SK-N-SH (cell line): ENCODE measurements around the gene CACNA1F. TPM values are rescaled to one million over a fixed set of nuclear protein-coding genes. Genes with fewer than 3 reads are reported as not detected.

Experiments used
- CTCF ChIA-PET: fragments of 300-600, 350-600 bp; formaldehyde crosslinking; extraction: SDS; loops from one replicate; lab custom pipeline; 2021; lab: Yijun Ruan, JAX
- POLR2A ChIA-PET: fragments of 350-600 bp; sonication (Branson Sonifier 250); formaldehyde crosslinking; extraction: SDS; loops from one replicate; lab custom pipeline; 2020; ENCODE audit warnings: antibody characterized with exemption, inconsistent platforms; lab: Yijun Ruan, JAX
- DNase-seq: peaks from one replicate; pipeline ENCODE4 v3.0.0; 2012
- H2AFZ ChIP-seq: fragments of 200-600 bp; sonication (generic); 2 replicates; pipeline ENCODE4 v1.8.1; 2016; ENCODE audit warnings: antibody characterized with exemption, mild to moderate bottlenecking, low read depth
- H3F3A ChIP-seq: fragments of 200-600 bp; sonication (generic); replicated peaks from 2 replicates; pipeline ENCODE3; 2016; ENCODE audit warnings: antibody characterized with exemption, mild to moderate bottlenecking; ENCODE audit not compliant: insufficient read depth
- H3K27ac ChIP-seq, 2 experiments: fragments of 200-500 bp in 1 of 2; fragments of 200-600 bp in 1 of 2; sonication (Bioruptor generic) in 1 of 2; sonication (generic), shearing (Covaris generic) in 1 of 2; 2 replicates each; pipeline versions ENCODE4 v1.5.1 to v1.6.1; 2014 to 2016; ENCODE audit warnings: low read depth in 2 of 2, inconsistent platforms in 1 of 2, low read length in 1 of 2, mild to moderate bottlenecking in 1 of 2, mixed read lengths in 1 of 2
- H3K27me3 ChIP-seq: fragments of 200-600 bp; sonication (generic), shearing (Covaris generic); 2 replicates; pipeline ENCODE4 v1.6.1; 2016; ENCODE audit warnings: mixed run types; ENCODE audit not compliant: insufficient read depth
- H3K36me3 ChIP-seq, 2 experiments: fragments of 200-500 bp in 1 of 2; fragments of 200-600 bp in 1 of 2; sonication (Bioruptor generic) in 1 of 2; sonication (generic) in 1 of 2; replicated peaks in 1 of 2; 2 replicates each; pipeline versions ENCODE3 to v1.5.1; 2014 to 2016; ENCODE audit warnings: low read length in 1 of 2, mild to moderate bottlenecking in 1 of 2; ENCODE audit not compliant: insufficient read depth in 2 of 2, control insufficient read depth in 1 of 2
- H3K4me1 ChIP-seq, 2 experiments: fragments of 200-500 bp in 1 of 2; fragments of 200-600 bp in 1 of 2; sonication (Bioruptor generic) in 1 of 2; sonication (generic), shearing (Covaris generic) in 1 of 2; 2 replicates each; pipeline versions ENCODE4 v1.5.1 to v1.6.1; 2014 to 2016; ENCODE audit warnings: low read depth in 1 of 2, low read length in 1 of 2, mixed run types in 1 of 2; ENCODE audit not compliant: insufficient read depth in 2 of 2, control insufficient read depth in 1 of 2
- H3K4me2 ChIP-seq: fragments of 200-600 bp; sonication (generic), shearing (Covaris generic); 2 replicates; pipeline ENCODE4 v1.6.1; 2017; ENCODE audit warnings: mixed run types
- H3K4me3 ChIP-seq, 2 experiments: fragments of 200-500 bp in 1 of 2; fragments of 200-600 bp in 1 of 2; sonication (Bioruptor generic) in 1 of 2; sonication (generic), shearing (Covaris generic) in 1 of 2; 2 replicates each; pipeline versions ENCODE4 v1.5.1 to v1.8.1; 2014 to 2016; ENCODE audit warnings: low read depth in 2 of 2, inconsistent platforms in 1 of 2, low read length in 1 of 2, mild to moderate bottlenecking in 1 of 2, mixed read lengths in 1 of 2, moderate library complexity in 1 of 2
- H3K79me2 ChIP-seq: fragments of 200-600 bp; sonication (generic); 2 replicates; pipeline ENCODE4 v1.8.1; 2017; ENCODE audit warnings: mild to moderate bottlenecking; ENCODE audit not compliant: insufficient read depth
- H3K9ac ChIP-seq: fragments of 200-600 bp; sonication (generic); 2 replicates; pipeline ENCODE4 v1.6.1; 2017; ENCODE audit warnings: mixed run types
- H3K9me2 ChIP-seq: fragments of 200-600 bp; sonication (generic); 2 replicates; pipeline ENCODE4 v1.6.1; 2017; ENCODE audit warnings: mixed run types
- H3K9me3 ChIP-seq: fragments of 200-600 bp; sonication (generic); 2 replicates; pipeline ENCODE4 v1.6.1; 2017; ENCODE audit warnings: mixed run types, mild to moderate bottlenecking, moderate library complexity
- H4K20me1 ChIP-seq: fragments of 200-600 bp; sonication (generic); 2 replicates; pipeline ENCODE4 v1.6.1; 2017; ENCODE audit warnings: mild to moderate bottlenecking, mixed run types; ENCODE audit not compliant: insufficient read depth
- CHD2 ChIP-seq: fragments of 150-350 bp; IDR thresholded peaks from 2 replicates; pipeline ENCODE4 v1.6.1; 2018; ENCODE audit warnings: low read length; ENCODE audit not compliant: partially characterized antibody
- ELF1 ChIP-seq: IDR thresholded peaks from 2 replicates; pipeline ENCODE4 v1.4.0; 2012
- EP300 ChIP-seq, 2 experiments: IDR thresholded peaks; 2 replicates each; pipeline versions ENCODE4 v1.4.0 to v1.6.1; 2012; ENCODE audit warnings: borderline replicate concordance in 1 of 2, low read depth in 1 of 2, low read length in 1 of 2
- FOSL2 ChIP-seq: IDR thresholded peaks from 2 replicates; pipeline ENCODE4 v1.4.0; 2012; ENCODE audit warnings: low read depth, mild to moderate bottlenecking, moderate library complexity, borderline replicate concordance
- FOXM1 ChIP-seq: IDR thresholded peaks from 2 replicates; pipeline ENCODE4 v1.4.0; 2012; ENCODE audit warnings: low read depth, mild to moderate bottlenecking
- GABPA ChIP-seq: IDR thresholded peaks from 2 replicates; pipeline ENCODE4 v1.4.0; 2012; ENCODE audit warnings: low read depth, mild to moderate bottlenecking
- GATA2 ChIP-seq: sonication (generic); formaldehyde crosslinking; IDR thresholded peaks from 2 replicates; pipeline ENCODE4 v1.5.0; 2020; ENCODE audit warnings: mild to moderate bottlenecking, missing genetic modification reagents
- JUND ChIP-seq: IDR thresholded peaks from 2 replicates; pipeline ENCODE4 v1.4.0; 2012
- MEF2A ChIP-seq: IDR thresholded peaks from 2 replicates; pipeline ENCODE4 v1.4.0; 2012; ENCODE audit warnings: low read depth, borderline replicate concordance
- MXI1 ChIP-seq: IDR thresholded peaks from 2 replicates; pipeline ENCODE4 v1.6.1; 2012; ENCODE audit warnings: mild to moderate bottlenecking, low read depth, low read length, improper control_type of control experiment
- POLR2AphosphoS5 ChIP-seq: IDR thresholded peaks from 2 replicates; pipeline ENCODE4 v1.6.1; 2012; ENCODE audit warnings: low read depth, low read length
- RCOR1 ChIP-seq: fragments of 150-350 bp; IDR thresholded peaks from 2 replicates; pipeline ENCODE4 v1.6.1; 2017; ENCODE audit warnings: antibody characterized with exemption, low read length
- RFX5 ChIP-seq: IDR thresholded peaks from 2 replicates; pipeline ENCODE4 v1.6.1; 2012; ENCODE audit warnings: mild to moderate bottlenecking, improper control_type of control experiment, low read length
- SMC3 ChIP-seq: IDR thresholded peaks from 2 replicates; pipeline ENCODE4 v1.6.1; 2012; ENCODE audit warnings: low read depth, low read length, improper control_type of control experiment
- TAF1 ChIP-seq: IDR thresholded peaks from 2 replicates; pipeline ENCODE4 v1.6.1; 2012; ENCODE audit warnings: low read depth, mild to moderate bottlenecking, low read length, moderate library complexity, borderline replicate concordance
- USF1 ChIP-seq: IDR thresholded peaks from 2 replicates; pipeline ENCODE4 v1.4.0; 2012; ENCODE audit warnings: low read depth, borderline replicate concordance
- WGBS: methylation state at CpG from one replicate; pipeline ENCODE4 v1.1.6; 2017; ENCODE audit warnings: low lambda C conversion rate; 5-methylcytosine and 5-hydroxymethylcytosine counted together
- polyA plus RNA-seq, 3 experiments: library from polyadenylated mRNA; depleted of rRNA; stranded (reverse); fragments of >200 nt; gene quantifications; 2 replicates each; pipeline ENCODE4 v1.2.3, GENCODE V29; 2012
- TF ChIP-seq, protein P1 (sequence below): IDR thresholded peaks from 2 replicates; pipeline ENCODE4 v1.4.0; 2012; ENCODE audit warnings: low read depth
- TF ChIP-seq, protein P2 (sequence below): IDR thresholded peaks from 2 replicates; pipeline ENCODE4; 2012
- TF ChIP-seq, protein P3 (sequence below): IDR thresholded peaks from 2 replicates; pipeline ENCODE4 v1.4.0; 2012; ENCODE audit warnings: low read depth, borderline replicate concordance
- TF ChIP-seq, protein P4 (sequence below): fragments of 200-600 bp; sonication (generic); IDR thresholded peaks from 2 replicates; pipeline ENCODE4 v1.6.1; 2017; ENCODE audit warnings: antibody characterized with exemption, mild to moderate bottlenecking, moderate library complexity

CACNA1F gene
- polyA plus RNA-seq, 1 of the 3 experiments (the other 2 are of a cell fraction): not detected

GRCh38 chrX:49250578-49250977, 17.4 kb upstream of the CACNA1F start:
- ChIA-PET CTCF (no interaction called here), POLR2A (no interaction called here)
- 45% methylated on average over 8 of the region's 9 CpGs for WGBS

DNA sequence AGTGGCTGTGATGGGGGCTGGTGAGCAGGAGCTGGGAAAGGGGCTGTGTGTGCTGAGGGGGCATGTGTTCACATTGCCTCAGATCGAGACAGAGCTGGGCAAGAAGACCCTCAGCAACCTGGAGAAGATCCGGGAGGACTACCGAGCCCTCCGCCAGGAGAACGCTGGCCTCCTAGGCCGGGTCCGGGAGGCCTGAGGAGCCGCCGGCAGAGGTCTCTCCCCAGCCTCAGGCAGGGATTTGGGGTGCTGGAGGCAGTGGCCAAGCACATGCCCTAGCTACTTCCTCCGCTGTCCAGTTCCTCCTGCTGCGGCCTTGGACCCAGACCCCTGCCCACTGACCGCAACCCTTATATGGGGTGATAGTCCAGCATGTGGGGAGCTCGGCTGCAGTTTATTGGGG, 16.9 kb upstream of the CACNA1F start:
- 81% methylated on average over 13 of the region's 13 CpGs for WGBS
- no peaks in the 10 kb centered on the region for H3K9me3 ChIP-seq
- CTCF ChIA-PET: interaction anchor here (1.4 kb wide), 1 partner anchor 58 kb away, joined by 3 read pairs; no protein-coding TSS in a partner anchor
- H3K4me3 ChIP-seq: no peak overlapping the region
- POLR2A ChIA-PET: no interaction called here
- no peaks in the 10 kb centered on the region for H3F3A ChIP-seq
- H3K27me3 ChIP-seq: no peaks in the 10 kb centered on the region
- no peak for DNase-seq
- H3K9ac ChIP-seq: no peak overlapping the region
- H3K4me1 ChIP-seq: no peaks in the 10 kb centered on the region; a peak in 1 of 4 replicates
- no peaks in the 10 kb centered on the region for H3K36me3 ChIP-seq
- no peak overlapping the region for H3K4me2 ChIP-seq
- H3K79me2 ChIP-seq: no peaks in the 10 kb centered on the region
- no peaks in the 10 kb centered on the region for H3K9me2 ChIP-seq
- H2AFZ ChIP-seq: no peak overlapping the region
- no peaks in the 10 kb centered on the region for H4K20me1 ChIP-seq
- H3K27ac ChIP-seq: no peak overlapping the region
- TF ChIP-seq RCOR1 (no peak), CHD2 (no peak), GATA2 (CRISPR knock-in tag) (no peak), TAF1 (no peak), GABPA (no peak), POLR2AphosphoS5 (no peak), MXI1 (no peak), RFX5 (no peak), USF1 (no peak), MEF2A (no peak), FOSL2 (no peak), EP300 (IDR thresholded peaks at IDR 0.05; ENCODE audit: borderline replicate concordance in 1 of 2, low read depth in 1 of 2, low read length in 1 of 2) (no peak), JUND (no peak)
- TF ChIP-seq, protein P1, sequence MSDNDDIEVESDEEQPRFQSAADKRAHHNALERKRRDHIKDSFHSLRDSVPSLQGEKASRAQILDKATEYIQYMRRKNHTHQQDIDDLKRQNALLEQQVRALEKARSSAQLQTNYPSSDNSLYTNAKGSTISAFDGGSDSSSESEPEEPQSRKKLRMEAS: no peak
- TF ChIP-seq, protein P2, sequence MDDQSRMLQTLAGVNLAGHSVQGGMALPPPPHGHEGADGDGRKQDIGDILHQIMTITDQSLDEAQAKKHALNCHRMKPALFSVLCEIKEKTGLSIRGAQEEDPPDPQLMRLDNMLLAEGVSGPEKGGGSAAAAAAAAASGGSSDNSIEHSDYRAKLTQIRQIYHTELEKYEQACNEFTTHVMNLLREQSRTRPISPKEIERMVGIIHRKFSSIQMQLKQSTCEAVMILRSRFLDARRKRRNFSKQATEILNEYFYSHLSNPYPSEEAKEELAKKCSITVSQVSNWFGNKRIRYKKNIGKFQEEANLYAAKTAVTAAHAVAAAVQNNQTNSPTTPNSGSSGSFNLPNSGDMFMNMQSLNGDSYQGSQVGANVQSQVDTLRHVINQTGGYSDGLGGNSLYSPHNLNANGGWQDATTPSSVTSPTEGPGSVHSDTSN: no peak
- TF ChIP-seq, protein P3, sequence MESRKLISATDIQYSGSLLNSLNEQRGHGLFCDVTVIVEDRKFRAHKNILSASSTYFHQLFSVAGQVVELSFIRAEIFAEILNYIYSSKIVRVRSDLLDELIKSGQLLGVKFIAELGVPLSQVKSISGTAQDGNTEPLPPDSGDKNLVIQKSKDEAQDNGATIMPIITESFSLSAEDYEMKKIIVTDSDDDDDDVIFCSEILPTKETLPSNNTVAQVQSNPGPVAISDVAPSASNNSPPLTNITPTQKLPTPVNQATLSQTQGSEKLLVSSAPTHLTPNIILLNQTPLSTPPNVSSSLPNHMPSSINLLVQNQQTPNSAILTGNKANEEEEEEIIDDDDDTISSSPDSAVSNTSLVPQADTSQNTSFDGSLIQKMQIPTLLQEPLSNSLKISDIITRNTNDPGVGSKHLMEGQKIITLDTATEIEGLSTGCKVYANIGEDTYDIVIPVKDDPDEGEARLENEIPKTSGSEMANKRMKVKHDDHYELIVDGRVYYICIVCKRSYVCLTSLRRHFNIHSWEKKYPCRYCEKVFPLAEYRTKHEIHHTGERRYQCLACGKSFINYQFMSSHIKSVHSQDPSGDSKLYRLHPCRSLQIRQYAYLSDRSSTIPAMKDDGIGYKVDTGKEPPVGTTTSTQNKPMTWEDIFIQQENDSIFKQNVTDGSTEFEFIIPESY: no peak

More at GRCh38 chrX:49250578-49250977, 17.4 kb upstream of the CACNA1F start:
- no peak for DNase-seq
- Histone ChIP-seq H3F3A (no peaks in the 10 kb centered on the region), H4K20me1 (no peaks in the 10 kb centered on the region), H3K9me3 (no peaks in the 10 kb centered on the region), H3K9ac (no peak overlapping the region), H3K4me1 (no peaks in the 10 kb centered on the region; a peak in 1 of 4 replicates), H2AFZ (no peak overlapping the region), H3K36me3 (no peaks in the 10 kb centered on the region), H3K4me3 (no peak overlapping the region), H3K27ac (no peak overlapping the region), H3K27me3 (no peaks in the 10 kb centered on the region), H3K79me2 (no peaks in the 10 kb centered on the region), H3K4me2 (no peak overlapping the region), H3K9me2 (no peaks in the 10 kb centered on the region)
- TF ChIP-seq, protein P4, sequence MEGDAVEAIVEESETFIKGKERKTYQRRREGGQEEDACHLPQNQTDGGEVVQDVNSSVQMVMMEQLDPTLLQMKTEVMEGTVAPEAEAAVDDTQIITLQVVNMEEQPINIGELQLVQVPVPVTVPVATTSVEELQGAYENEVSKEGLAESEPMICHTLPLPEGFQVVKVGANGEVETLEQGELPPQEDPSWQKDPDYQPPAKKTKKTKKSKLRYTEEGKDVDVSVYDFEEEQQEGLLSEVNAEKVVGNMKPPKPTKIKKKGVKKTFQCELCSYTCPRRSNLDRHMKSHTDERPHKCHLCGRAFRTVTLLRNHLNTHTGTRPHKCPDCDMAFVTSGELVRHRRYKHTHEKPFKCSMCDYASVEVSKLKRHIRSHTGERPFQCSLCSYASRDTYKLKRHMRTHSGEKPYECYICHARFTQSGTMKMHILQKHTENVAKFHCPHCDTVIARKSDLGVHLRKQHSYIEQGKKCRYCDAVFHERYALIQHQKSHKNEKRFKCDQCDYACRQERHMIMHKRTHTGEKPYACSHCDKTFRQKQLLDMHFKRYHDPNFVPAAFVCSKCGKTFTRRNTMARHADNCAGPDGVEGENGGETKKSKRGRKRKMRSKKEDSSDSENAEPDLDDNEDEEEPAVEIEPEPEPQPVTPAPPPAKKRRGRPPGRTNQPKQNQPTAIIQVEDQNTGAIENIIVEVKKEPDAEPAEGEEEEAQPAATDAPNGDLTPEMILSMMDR: no peak
- TF ChIP-seq SMC3 (no peak), USF1 (no peak), ELF1 (no peak), FOXM1 (no peak), RCOR1 (no peak), MEF2A (no peak), RFX5 (no peak)
